Ectodermal cell (in vitro differentiated cells): ENCODE data around the gene IGF1R.

Source experiments
- H3K27ac ChIP-seq: 2 replicates; pipeline ENCODE4 v1.7.0; 2013; ENCODE audit warnings: mild to moderate bottlenecking, low read depth, low read length; ENCODE audit not compliant: insufficient read depth, poor library complexity, severe bottlenecking
- H3K27me3 ChIP-seq: 2 replicates; pipeline ENCODE4 v1.7.0; 2013; ENCODE audit warnings: mild to moderate bottlenecking, low read length; ENCODE audit not compliant: insufficient read depth, control insufficient read depth, poor library complexity, severe bottlenecking
- H3K36me3 ChIP-seq: one replicate; pipeline ENCODE4 v1.7.0; 2013; ENCODE audit warnings: low read length; ENCODE audit not compliant: control insufficient read depth, insufficient read depth
- H3K4me1 ChIP-seq: one replicate; pipeline ENCODE4 v1.7.0; 2013; ENCODE audit warnings: low read length; ENCODE audit not compliant: control insufficient read depth, insufficient read depth
- H3K4me3 ChIP-seq: 2 replicates; pipeline ENCODE4 v1.7.0; 2013; ENCODE audit warnings: low read depth, low read length, control low read depth; ENCODE audit not compliant: insufficient read depth
- H3K9me3 ChIP-seq: 2 replicates; pipeline ENCODE4 v1.7.0; 2013; ENCODE audit warnings: mild to moderate bottlenecking, low read length, moderate library complexity; ENCODE audit not compliant: control insufficient read depth
- WGBS, 2 experiments: methylation state at CpG; one replicate each; pipeline ENCODE4 v1.1.7; 2013; ENCODE audit warnings: missing lambda C conversion rate in 2 of 2; 5-methylcytosine and 5-hydroxymethylcytosine counted together

The IGF1R gene

DNA sequence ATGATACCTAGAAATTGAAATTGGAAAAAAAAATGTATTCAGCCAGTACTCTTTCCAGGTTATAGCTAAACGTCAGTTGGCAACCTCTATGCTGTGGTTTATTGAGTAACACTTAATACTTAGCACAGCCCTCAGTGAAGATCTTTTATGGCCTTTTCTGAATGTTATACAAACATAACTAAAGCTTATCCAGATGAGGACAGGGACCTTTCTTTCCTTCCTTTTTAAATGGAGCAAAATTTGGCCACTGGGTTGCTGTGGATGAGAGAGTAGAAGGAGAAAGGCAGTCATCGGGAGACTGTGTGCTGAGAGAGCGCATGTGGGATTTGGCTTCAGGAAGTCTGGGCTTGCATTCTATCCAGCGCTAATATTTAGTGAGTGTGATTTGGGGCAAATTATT is 36.1 kb downstream of the IGF1R start:
- Histone ChIP-seq H3K4me3 (no peak overlapping the region), H3K4me1 (peaks cover 18% of the 10 kb centered on the region)
- WGBS, 2 experiments = 88 to 89% methylated on average over 3 to 4 of the region's 4 CpGs

DNA sequence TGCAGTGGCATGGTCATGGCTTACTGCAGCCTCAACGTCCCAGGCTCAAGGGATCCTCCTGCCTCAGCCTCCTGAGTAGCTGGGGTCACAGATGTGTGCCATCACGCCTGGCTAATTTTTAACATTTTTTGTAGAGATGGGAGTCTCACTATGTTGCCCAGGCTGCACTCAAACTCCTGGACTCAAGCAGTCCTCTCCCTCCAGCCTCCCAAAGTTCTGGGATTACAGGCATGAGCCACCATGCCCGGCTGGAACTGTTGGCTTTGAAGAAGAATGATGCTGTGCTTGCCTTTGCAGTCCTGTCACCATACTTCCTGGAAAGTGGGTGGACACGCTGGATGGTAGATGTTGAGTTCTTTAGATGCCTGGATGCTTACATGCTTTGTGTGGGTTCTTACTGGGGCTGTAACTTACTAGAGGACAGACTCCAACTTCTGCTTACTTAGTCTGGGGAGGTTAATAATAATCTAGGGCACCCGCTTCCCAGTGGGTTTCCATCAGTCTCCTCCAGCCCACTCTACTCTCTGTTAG is 36.7 kb downstream of the IGF1R start:
- Histone ChIP-seq H3K4me3 (no peak overlapping the region), H3K36me3 (no peaks in the 10 kb centered on the region), H3K9me3 (no peaks in the 10 kb centered on the region), H3K4me1 (peaks cover 18% of the 10 kb centered on the region), H3K27me3 (no peaks in the 10 kb centered on the region), H3K27ac (no peak overlapping the region)
- 88 to 91% methylated on average over 5 of the region's 5 CpGs for WGBS, 2 experiments

More for the DNA sequence above, 36.1 kb downstream of the IGF1R start:
- Histone ChIP-seq H3K27ac (no peak overlapping the region), H3K27me3 (no peaks in the 10 kb centered on the region), H3K36me3 (no peaks in the 10 kb centered on the region), H3K9me3 (no peaks in the 10 kb centered on the region)

DNA sequence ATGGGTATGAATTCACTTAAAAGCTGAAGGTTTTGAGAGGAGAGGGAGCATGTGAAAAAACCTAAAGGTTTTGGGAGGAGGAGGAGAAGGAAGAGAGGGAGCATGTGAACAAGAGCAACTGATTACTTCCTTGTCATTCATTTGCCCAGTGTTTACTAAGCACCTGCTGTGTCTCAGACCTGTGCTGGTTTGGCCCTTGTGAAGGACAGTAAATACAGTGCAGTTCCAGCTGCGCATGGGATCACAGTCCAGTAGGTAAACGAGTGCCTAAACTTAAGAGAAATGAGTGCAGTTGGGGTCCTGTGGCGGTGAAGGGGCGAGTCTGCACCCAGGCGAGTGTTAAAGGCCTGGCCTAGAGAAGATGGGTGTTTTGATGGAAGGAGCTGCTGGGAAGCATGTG is 38.6 kb downstream of the IGF1R start:
- WGBS, 2 experiments = 82 to 83% methylated on average over 5 of the region's 5 CpGs
- H3K9me3 ChIP-seq = no peaks in the 10 kb centered on the region
- H3K4me3 ChIP-seq = no peak overlapping the region
- no peak overlapping the region for H3K27ac ChIP-seq
- H3K36me3 ChIP-seq = no peaks in the 10 kb centered on the region
- H3K4me1 ChIP-seq = peaks cover 18% of the 10 kb centered on the region
- no peaks in the 10 kb centered on the region for H3K27me3 ChIP-seq

DNA sequence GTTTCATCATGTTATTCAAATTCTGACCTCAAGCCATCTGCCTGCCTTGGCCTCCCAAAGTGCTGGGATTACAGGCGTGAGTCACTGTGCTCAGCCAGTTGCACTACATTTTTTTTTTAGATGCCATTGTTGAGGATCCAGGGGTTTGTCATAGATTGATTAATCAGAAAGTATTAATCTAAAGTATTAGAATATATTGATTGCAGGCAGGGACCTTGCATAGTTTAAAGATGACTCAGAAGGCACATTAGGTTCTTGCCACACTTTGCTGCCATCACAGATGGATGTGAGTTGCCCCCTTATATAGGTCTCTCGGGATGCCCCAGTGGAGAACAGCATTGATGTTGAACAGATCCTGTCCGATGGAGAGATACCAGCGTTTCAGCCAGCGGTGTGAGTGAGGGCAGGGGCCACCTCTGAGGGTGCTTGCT is 41.1 kb downstream of the IGF1R start:
- no peak overlapping the region for H3K4me3 ChIP-seq
- no peak overlapping the region for H3K27ac ChIP-seq
- H3K4me1 ChIP-seq = peaks cover 26% of the 10 kb centered on the region
- no peaks in the 10 kb centered on the region for H3K9me3 ChIP-seq
- no peaks in the 10 kb centered on the region for H3K27me3 ChIP-seq
- no peaks in the 10 kb centered on the region for H3K36me3 ChIP-seq
- WGBS, 2 experiments = 96 to 98% methylated on average over 5 of the region's 5 CpGs

DNA sequence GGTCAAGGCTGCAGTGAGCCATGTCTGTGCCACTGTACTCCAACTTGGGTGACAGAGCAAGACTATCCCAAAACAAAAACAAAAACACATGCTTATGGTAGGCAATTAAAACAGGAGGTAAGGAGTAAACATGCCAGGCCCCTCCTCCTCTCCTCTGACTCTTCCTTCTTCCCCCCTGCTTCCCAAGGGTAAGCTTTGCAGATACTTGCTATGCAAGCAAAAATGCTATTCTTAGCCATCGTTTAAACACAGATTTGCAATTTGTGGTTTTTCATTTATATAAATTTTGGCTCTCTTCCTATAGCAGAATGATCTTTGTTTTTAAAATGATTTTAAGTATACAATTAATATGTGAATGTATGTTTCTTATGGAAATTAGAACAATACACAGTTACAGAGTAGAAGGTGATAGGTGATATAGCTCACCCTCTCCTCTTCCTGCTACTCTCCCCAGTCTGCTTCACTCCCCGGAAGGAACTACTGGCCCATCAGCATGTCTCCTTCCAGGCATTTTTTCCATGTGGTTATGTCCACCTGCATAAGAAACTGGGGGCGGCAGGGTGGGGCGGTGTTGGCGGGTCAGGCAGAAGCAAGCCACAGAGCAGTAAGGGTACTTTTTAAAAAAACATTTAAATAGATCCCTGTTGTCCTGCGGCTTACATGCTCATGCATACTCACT is 42.1 kb downstream of the IGF1R start:
- 95 to 97% methylated on average over 4 to 6 of the region's 6 CpGs for WGBS, 2 experiments
- Histone ChIP-seq H3K36me3 (no peaks in the 10 kb centered on the region), H3K27ac (no peak overlapping the region), H3K9me3 (no peaks in the 10 kb centered on the region), H3K4me1 (peaks cover 35% of the 10 kb centered on the region), H3K27me3 (no peaks in the 10 kb centered on the region), H3K4me3 (no peak overlapping the region)

DNA sequence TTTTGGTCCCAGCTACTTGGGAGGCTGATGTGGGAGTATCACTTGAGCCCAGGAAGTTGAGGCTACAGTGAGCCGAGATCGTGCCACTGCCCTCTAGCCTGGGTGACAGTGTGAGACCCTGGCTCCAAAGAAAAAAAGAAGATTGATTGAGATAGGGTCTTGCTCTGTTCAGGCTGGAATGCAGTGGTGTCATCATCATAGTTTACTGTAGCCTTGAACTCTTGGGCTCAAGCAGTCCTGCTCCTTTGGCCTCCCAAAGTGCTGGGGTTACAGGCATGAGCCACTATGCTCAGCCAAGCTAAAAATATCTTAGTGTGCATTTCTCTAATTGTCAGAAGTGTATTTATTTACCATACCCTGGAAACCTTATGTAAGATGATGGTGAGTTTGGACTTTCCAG is 43.9 kb downstream of the IGF1R start:
- Histone ChIP-seq H3K4me1 (peaks cover 44% of the 10 kb centered on the region), H3K27ac (no peak overlapping the region), H3K27me3 (no peaks in the 10 kb centered on the region), H3K4me3 (no peak overlapping the region), H3K9me3 (no peaks in the 10 kb centered on the region), H3K36me3 (no peaks in the 10 kb centered on the region)
- 90 to 95% methylated on average over 2 of the region's 2 CpGs for WGBS, 2 experiments

DNA sequence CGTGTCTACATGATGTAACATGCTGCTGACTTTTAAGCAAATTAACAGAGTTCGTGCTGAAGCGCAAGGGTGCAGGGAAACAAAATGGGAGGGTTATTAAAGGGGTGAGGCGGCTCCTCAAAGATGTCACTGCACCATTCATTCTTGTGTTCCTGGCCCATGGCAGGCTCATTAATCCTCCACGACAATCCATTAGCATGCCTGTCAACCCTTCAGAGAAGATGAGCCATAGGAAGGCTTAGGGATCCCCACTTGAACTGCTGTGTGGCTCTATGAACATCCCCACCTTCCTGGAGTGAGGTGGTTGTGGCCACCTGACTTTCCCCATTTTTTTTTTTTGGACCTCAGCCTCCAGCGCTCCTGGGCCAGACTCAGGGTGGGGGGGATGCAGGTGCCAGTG is 45.8 kb downstream of the IGF1R start:
- Histone ChIP-seq H3K9me3 (no peaks in the 10 kb centered on the region), H3K27ac (peak overlapping the region; percentile 59), H3K36me3 (no peaks in the 10 kb centered on the region), H3K4me1 (peaks cover 44% of the 10 kb centered on the region), H3K27me3 (no peaks in the 10 kb centered on the region), H3K4me3 (no peak overlapping the region)
- WGBS, 2 experiments = 72 to 80% methylated on average over 6 of the region's 6 CpGs

DNA sequence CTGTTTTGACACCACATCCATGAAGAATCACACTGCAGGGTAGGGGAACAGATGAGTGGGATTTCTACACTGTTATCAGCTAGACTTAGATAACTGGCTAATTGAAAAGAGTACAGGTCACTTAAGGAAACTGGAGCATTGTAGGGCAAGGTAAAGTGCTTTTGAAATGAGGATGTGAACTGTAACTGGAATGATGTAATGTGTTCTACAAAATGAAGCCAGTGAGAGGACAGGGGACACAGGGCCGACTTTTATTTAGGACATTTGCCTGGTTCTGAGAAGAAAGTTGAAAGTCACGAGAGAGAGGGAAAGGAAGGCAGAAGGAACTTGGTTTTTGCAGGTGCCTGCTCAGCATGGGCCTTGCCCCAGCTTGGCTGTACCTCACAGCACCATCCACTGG is 50.5 kb downstream of the IGF1R start:
- WGBS, 2 experiments = 83 to 92% methylated on average over 2 of the region's 2 CpGs
- H3K4me3 ChIP-seq = no peak overlapping the region
- H3K27me3 ChIP-seq = no peaks in the 10 kb centered on the region

DNA sequence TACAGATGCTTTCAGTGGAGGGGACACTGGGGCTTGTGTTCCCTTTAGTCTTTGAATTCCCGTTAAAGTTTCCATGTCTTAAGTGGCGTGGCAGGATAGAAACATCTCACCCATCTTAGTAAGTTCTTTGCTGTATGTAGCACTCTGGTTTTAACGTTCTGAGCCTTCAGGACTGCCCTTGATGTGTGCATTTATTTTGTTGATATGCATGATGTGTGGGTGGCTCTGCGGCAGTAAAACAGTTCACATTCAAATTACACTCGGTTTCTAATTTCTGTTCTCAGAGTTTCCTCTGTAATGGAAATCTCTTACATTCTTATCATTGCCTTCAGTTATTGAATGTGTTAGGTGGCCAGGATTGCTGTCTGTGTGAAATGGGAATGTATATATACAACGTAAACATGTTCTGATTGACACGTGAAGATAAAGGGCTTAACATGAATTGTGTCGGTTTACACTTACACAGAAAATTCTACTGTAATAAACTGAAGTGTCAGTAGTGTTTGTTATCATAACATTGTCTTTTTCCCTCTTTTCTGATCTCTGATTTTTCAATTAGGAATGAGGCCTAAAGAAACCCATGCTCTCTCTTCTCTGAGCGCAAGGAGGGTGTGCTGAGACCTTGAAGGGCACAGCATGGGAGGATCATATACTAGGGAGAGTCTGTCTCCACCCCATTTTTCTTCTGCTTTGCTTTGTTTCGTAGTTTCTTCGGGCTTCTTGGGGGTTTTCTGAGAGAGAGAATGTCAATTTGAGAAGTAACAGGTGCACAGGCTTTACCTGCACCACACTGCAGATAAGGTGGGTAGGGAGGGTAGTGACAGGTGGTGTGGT is 51.5 kb downstream of the IGF1R start:
- WGBS, 2 experiments = 62 to 71% methylated on average over 8 to 11 of the region's 11 CpGs
- Histone ChIP-seq H3K9me3 (no peaks in the 10 kb centered on the region), H3K27me3 (no peaks in the 10 kb centered on the region)

More for the DNA sequence above, 50.5 kb downstream of the IGF1R start:
- Histone ChIP-seq H3K9me3 (no peaks in the 10 kb centered on the region), H3K4me1 (peaks cover 42% of the 10 kb centered on the region), H3K36me3 (no peaks in the 10 kb centered on the region), H3K27ac (no peak overlapping the region)

DNA sequence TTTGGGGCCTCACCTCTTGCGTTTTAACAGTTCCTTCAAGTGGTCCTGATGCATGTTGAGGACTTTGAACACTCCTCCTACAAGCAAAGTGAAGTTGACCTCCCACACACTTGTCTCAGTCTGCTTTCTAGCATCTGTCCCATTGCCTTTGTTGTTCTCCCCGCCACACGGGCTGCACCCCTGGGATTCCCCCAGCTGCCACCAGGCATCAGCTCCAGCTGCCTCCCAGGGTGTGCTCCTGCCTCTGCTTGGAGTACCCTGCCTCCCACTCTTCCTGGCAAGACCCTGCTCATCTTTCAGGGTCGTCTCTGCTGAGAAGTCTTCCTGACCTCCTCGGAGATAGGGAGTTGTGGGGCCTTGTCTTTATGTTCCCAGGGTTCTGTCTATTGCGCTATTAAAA is 52.2 kb downstream of the IGF1R start:
- Histone ChIP-seq H3K4me1 (peaks cover 27% of the 10 kb centered on the region), H3K36me3 (no peaks in the 10 kb centered on the region), H3K4me3 (no peak overlapping the region), H3K9me3 (no peaks in the 10 kb centered on the region), H3K27ac (no peak overlapping the region), H3K27me3 (no peaks in the 10 kb centered on the region)
- 69 to 79% methylated on average over 5 to 6 of the region's 6 CpGs for WGBS, 2 experiments

More for the DNA sequence above, 51.5 kb downstream of the IGF1R start:
- no peak overlapping the region for H3K27ac ChIP-seq
- no peaks in the 10 kb centered on the region for H3K36me3 ChIP-seq
- no peak overlapping the region for H3K4me3 ChIP-seq
- H3K4me1 ChIP-seq = peaks cover 34% of the 10 kb centered on the region
